Panc1 (cell line): Measurements from ENCODE around the gene HSPB8. TPM values are rescaled to one million over a fixed set of nuclear protein-coding genes. Genes with fewer than 3 reads are reported as not detected.

Experiments used
- ATAC-seq: fragments of 200-7000 bp; cut with Tn5 transposase; 2 replicates; pipeline ENCODE4 v1.9.1; 2020; ENCODE audit warnings: mild to moderate bottlenecking, moderate library complexity
- BruUV-seq: library from RNA; stranded (reverse); fragments of 400-500 nt; replicated peaks from 2 replicates; lab custom pipeline; 2021; lab: Mats Ljungman, UMichigan
- CTCF ChIA-PET: fragments of 300-600 bp; sonication (Branson Sonifier 250); formaldehyde crosslinking; loops from one replicate; lab custom pipeline; 2022; ENCODE audit warnings: antibody characterized with exemption; lab: Charles Lee
- POLR2A ChIA-PET: fragments of 300-600 bp; sonication (Branson Sonifier 250); formaldehyde crosslinking; loops from one replicate; lab custom pipeline; 2022; ENCODE audit warnings: antibody characterized with exemption; lab: Charles Lee
- DNase-seq: peaks from one replicate; pipeline ENCODE4 v3.0.0-alpha.2; 2010; ENCODE audit warnings: low read depth, low spot score
- H3K27ac ChIP-seq: 2 replicates; pipeline ENCODE4 v1.5.1; 2011; ENCODE audit warnings: mild to moderate bottlenecking, low read length, inconsistent platforms
- H3K27me3 ChIP-seq: fragments of 200-500 bp; sonication (Bioruptor generic); 2 replicates; pipeline ENCODE4 v1.6.0; 2014; ENCODE audit warnings: low read length, inconsistent platforms; ENCODE audit not compliant: control insufficient read depth, insufficient read depth
- H3K36me3 ChIP-seq: fragments of 200-500 bp; sonication (Bioruptor generic); 2 replicates; pipeline ENCODE4 v1.5.1; 2014; ENCODE audit warnings: inconsistent platforms, mild to moderate bottlenecking, low read length, moderate library complexity; ENCODE audit not compliant: control insufficient read depth, insufficient read depth
- H3K4me1 ChIP-seq: 2 replicates; pipeline ENCODE4 v1.5.1; 2011; ENCODE audit warnings: inconsistent platforms, mild to moderate bottlenecking, low read length, moderate library complexity; ENCODE audit not compliant: control insufficient read depth, insufficient read depth
- H3K4me3 ChIP-seq, 2 experiments: 2 replicates each; pipeline ENCODE4 v1.5.1; 2011 to 2012; ENCODE audit warnings: low read depth in 2 of 2, low read length in 2 of 2, mild to moderate bottlenecking in 2 of 2, inconsistent platforms in 1 of 2, moderate library complexity in 1 of 2
- H3K9me3 ChIP-seq: fragments of 200-500 bp; sonication (Bioruptor generic); 2 replicates; pipeline ENCODE4 v1.5.1; 2014; ENCODE audit warnings: low read depth, mild to moderate bottlenecking, inconsistent platforms, low read length, moderate library complexity; ENCODE audit not compliant: control insufficient read depth, insufficient read depth
- POLR2AphosphoS5 ChIP-seq: IDR thresholded peaks from 2 replicates; pipeline ENCODE4 v1.6.1; 2012; ENCODE audit warnings: mild to moderate bottlenecking, low read depth, low read length, moderate library complexity
- SIN3A ChIP-seq: IDR thresholded peaks from 2 replicates; pipeline ENCODE4 v1.6.1; 2012; ENCODE audit warnings: low read depth, mild to moderate bottlenecking, low read length, moderate library complexity, borderline replicate concordance; ENCODE audit not compliant: insufficient read depth
- TCF7L2 ChIP-seq: IDR thresholded peaks from 2 replicates; pipeline ENCODE4 v1.6.1; 2011; ENCODE audit warnings: mild to moderate bottlenecking, low read depth, low read length, inconsistent platforms
- in situ Hi-C: cut with HindIII; loops from 2 replicates; pipeline ENCODE4 v1.10.0; 2016; ENCODE audit warnings: low sequenced_read_pairs, low pct_unique_long_range_greater_than_20kb
- intact Hi-C: fragments of 100-400 bp; cut with micrococcal nuclease; formaldehyde crosslinking; loops from one replicate; pipeline ENCODE4 v1.10.0; 2022; ENCODE audit not compliant: unreplicated experiment
- total RNA-seq: library from RNA; stranded (reverse); gene quantifications from one replicate; pipeline ENCODE4 v1.2.1, GENCODE V29; 2021; ENCODE audit not compliant: unreplicated experiment
- TF ChIP-seq, protein P1 (sequence below), 2 experiments: IDR thresholded peaks; 2 replicates each; pipeline ENCODE4 v1.6.1; 2011 to 2012; ENCODE audit warnings: low read depth in 2 of 2, control low read depth in 1 of 2, low read length in 1 of 2, mild to moderate bottlenecking in 1 of 2, moderate library complexity in 1 of 2; ENCODE audit not compliant: insufficient read depth in 1 of 2
- TF ChIP-seq, protein P2 (sequence below): fragments of 450-650 bp; IDR thresholded peaks from 2 replicates; pipeline ENCODE4 v1.5.1; 2017; ENCODE audit warnings: mild to moderate bottlenecking

Gene HSPB8
- total RNA-seq, 1 experiment from 2014 or later = 2.0 TPM

DNA sequence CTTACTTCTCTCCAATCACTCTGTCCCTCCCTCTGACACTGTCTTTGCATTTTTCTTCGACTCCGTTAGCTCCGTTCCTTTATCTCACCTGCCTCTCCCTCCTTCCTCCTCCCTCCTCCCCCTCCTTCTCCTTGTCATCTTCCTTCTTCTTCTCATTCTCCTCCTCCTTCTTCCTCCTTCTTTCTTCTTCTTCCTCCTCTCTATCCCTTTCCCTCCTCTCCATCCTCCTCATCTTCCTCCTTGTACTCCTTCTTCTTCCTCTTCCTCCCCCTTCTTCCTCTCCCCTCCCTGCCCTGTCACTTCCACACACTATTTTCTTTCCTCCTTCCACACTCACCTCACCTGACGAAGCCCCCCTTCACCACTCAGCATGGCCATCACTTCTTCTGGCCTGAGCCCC lies 53.0 kb downstream of the HSPB8 start:
- no peaks in the 10 kb centered on the region for H3K9me3 ChIP-seq
- TF ChIP-seq, protein P1, sequence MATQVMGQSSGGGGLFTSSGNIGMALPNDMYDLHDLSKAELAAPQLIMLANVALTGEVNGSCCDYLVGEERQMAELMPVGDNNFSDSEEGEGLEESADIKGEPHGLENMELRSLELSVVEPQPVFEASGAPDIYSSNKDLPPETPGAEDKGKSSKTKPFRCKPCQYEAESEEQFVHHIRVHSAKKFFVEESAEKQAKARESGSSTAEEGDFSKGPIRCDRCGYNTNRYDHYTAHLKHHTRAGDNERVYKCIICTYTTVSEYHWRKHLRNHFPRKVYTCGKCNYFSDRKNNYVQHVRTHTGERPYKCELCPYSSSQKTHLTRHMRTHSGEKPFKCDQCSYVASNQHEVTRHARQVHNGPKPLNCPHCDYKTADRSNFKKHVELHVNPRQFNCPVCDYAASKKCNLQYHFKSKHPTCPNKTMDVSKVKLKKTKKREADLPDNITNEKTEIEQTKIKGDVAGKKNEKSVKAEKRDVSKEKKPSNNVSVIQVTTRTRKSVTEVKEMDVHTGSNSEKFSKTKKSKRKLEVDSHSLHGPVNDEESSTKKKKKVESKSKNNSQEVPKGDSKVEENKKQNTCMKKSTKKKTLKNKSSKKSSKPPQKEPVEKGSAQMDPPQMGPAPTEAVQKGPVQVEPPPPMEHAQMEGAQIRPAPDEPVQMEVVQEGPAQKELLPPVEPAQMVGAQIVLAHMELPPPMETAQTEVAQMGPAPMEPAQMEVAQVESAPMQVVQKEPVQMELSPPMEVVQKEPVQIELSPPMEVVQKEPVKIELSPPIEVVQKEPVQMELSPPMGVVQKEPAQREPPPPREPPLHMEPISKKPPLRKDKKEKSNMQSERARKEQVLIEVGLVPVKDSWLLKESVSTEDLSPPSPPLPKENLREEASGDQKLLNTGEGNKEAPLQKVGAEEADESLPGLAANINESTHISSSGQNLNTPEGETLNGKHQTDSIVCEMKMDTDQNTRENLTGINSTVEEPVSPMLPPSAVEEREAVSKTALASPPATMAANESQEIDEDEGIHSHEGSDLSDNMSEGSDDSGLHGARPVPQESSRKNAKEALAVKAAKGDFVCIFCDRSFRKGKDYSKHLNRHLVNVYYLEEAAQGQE (IDR thresholded peaks at IDR 0.05; ENCODE audit: insufficient read depth in 1 of 2, low read depth in 2 of 2, low read length in 1 of 2) = no peak
- TF ChIP-seq POLR2AphosphoS5 (no peak), TCF7L2 (no peak), SIN3A (no peak)
- TF ChIP-seq, protein P2, sequence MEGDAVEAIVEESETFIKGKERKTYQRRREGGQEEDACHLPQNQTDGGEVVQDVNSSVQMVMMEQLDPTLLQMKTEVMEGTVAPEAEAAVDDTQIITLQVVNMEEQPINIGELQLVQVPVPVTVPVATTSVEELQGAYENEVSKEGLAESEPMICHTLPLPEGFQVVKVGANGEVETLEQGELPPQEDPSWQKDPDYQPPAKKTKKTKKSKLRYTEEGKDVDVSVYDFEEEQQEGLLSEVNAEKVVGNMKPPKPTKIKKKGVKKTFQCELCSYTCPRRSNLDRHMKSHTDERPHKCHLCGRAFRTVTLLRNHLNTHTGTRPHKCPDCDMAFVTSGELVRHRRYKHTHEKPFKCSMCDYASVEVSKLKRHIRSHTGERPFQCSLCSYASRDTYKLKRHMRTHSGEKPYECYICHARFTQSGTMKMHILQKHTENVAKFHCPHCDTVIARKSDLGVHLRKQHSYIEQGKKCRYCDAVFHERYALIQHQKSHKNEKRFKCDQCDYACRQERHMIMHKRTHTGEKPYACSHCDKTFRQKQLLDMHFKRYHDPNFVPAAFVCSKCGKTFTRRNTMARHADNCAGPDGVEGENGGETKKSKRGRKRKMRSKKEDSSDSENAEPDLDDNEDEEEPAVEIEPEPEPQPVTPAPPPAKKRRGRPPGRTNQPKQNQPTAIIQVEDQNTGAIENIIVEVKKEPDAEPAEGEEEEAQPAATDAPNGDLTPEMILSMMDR = no peak
- no peaks in the 10 kb centered on the region for H3K36me3 ChIP-seq
- BruUV-seq = no TSS peak
- no peak overlapping the region for H3K4me3 ChIP-seq
- in situ Hi-C loops = no loop called here
- H3K4me1 ChIP-seq = no peaks in the 10 kb centered on the region
- peaks cover 10% of the 10 kb centered on the region; the same call in 1 of the 2 replicates for H3K27me3 ChIP-seq
- ATAC-seq = no peak
- DNase-seq = no peak
- intact Hi-C loops = no loop called here
- ChIA-PET POLR2A (no interaction called here), CTCF (no interaction called here)
- no peak overlapping the region for H3K27ac ChIP-seq

DNA sequence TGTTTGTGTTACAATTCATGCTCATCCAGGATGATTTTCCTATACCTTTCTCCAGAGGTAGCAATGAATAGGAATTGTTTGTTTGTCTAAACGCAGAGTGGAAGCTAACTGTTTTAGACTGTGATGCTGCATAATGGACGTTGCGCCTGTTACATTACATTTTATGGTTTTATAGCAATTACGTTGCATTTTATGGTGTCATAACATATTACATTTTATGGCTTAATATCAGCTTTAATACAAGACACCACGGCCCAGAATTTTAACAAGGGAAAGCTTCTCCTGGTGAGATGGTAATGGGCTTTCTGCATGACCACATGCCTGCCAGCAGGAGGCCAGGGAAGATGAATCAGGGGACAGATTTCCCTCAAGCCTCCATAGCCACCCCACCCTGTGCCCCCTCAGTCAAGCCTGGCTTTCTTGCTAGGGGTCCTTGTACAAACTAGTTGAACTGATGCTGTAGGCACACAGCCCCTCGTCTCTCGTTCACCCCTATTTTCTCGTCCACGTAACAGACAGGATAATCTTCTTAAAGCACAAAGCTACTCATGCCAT lies 56.5 kb downstream of the HSPB8 start:
- POLR2A ChIA-PET = no interaction called here
- Histone ChIP-seq H3K9me3 (no peaks in the 10 kb centered on the region), H3K27ac (no peak overlapping the region), H3K27me3 (peaks cover 10% of the 10 kb centered on the region), H3K4me3 (no peak overlapping the region), H3K36me3 (no peaks in the 10 kb centered on the region), H3K4me1 (no peaks in the 10 kb centered on the region)
- in situ Hi-C loops = no loop called here
- DNase-seq = no peak
- ATAC-seq = no peak
- no TSS peak for BruUV-seq
- intact Hi-C loops = no loop called here
- TF ChIP-seq, protein P2 = peak; percentile 44; the same call in 1 of the 2 replicates
- TF ChIP-seq SIN3A = no peak
- CTCF ChIA-PET = interaction anchor here (0.6 kb wide), 1 partner anchor 377 kb away, joined by 8 read pairs; no protein-coding TSS in a partner anchor
